Activated naive CD8-positive, alpha-beta T cell treated with anti-CD3 and anti-CD28 coated beads, Interleukin-2, amount 10 ng/mL, durations not matched to agents 7 days and 5 days (primary cell): ENCODE results near the gene NAA20. TPM values are rescaled to one million over a fixed set of nuclear protein-coding genes. Genes with fewer than 3 reads are reported as not detected.

Source experiments
- ATAC-seq: fragments of 150-1000 bp; cut with Tn5 transposase; one replicate; pipeline ENCODE4 v1.10.0; 2021; ENCODE audit warnings: low read depth, moderate library complexity
- POLR2A ChIA-PET: fragments of 350-600 bp; sonication (Branson Sonifier 250); formaldehyde crosslinking; loops from one replicate; lab custom pipeline; 2021; ENCODE audit warnings: antibody characterized with exemption; lab: Charles Lee
- DNase-seq: peaks from one replicate; pipeline ENCODE4 v3.0.0; 2021
- H3K27ac Mint-ChIP-seq: one replicate; pipeline ENCODE4 v1.8.0; 2022; ENCODE audit warnings: mild to moderate bottlenecking, mixed read lengths
- H3K27me3 Mint-ChIP-seq: one replicate; pipeline ENCODE4 v1.8.0; 2022; ENCODE audit warnings: mild to moderate bottlenecking, moderate library complexity, mixed read lengths
- H3K36me3 Mint-ChIP-seq: one replicate; pipeline ENCODE4 v1.8.0; 2021; ENCODE audit warnings: mild to moderate bottlenecking, mixed read lengths
- H3K4me1 Mint-ChIP-seq: one replicate; pipeline ENCODE4 v1.8.0; 2021; ENCODE audit warnings: mixed read lengths
- H3K4me3 Mint-ChIP-seq: one replicate; pipeline ENCODE4 v1.8.0; 2022; ENCODE audit warnings: mild to moderate bottlenecking, moderate library complexity, mixed read lengths
- H3K9me3 Mint-ChIP-seq: one replicate; pipeline ENCODE4 v1.8.0; 2021; ENCODE audit warnings: mixed read lengths
- total RNA-seq, 2 experiments: library from RNA; stranded (reverse); gene quantifications; one replicate each; pipeline ENCODE4 v1.2.3, GENCODE V29; 2021

Gene NAA20
- total RNA-seq, 2 experiments from 2014 or later = 40.1 to 42.7 TPM

DNA sequence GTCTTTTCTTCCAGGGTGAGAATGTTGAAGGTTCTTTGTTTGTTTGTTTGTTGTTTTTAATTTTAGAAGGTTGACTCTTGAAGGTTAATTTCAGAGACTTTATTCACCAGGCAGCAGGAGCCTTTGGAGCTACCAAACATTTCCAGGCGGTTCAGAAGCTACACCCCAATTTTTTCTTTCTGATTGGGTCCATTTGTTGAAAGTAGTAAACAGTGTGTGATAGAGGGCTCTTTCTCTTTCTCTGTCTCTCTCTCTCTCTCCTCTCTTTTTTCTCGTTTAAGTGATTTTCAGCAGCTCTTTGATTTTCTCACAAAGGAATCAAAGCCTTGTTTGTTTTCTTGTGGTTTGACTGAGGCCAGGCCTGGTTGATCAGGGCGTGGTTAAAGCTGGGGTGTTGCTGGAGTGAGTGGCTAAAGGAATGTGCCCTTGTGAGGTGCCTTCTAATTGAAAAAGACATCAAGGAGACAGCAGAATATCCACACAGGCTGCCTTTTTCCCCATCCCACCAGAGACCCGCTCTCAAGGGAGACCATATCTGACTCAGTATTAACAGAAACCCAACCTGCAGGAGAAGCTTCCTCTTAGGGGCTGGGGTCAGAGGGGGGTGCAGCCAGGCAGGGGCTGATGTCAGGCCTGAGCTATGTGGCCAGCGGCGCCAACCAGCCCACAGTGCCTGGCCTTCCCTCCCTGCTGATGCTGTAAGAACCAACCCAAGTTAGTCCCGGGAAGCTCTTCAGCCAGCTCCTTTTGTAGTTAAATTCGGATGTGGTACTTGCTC, 40.4 kb upstream of the NAA20 start:
- POLR2A ChIA-PET = no interaction called here
- Mint-ChIP-seq H3K27ac (no peak overlapping the region), H3K4me1 (peaks cover 2% of the 10 kb centered on the region), H3K4me3 (no peak overlapping the region), H3K27me3 (peaks cover 2% of the 10 kb centered on the region), H3K36me3 (no peaks in the 10 kb centered on the region), H3K9me3 (no peaks in the 10 kb centered on the region)
- DNase-seq = no peak
- no peak for ATAC-seq

DNA sequence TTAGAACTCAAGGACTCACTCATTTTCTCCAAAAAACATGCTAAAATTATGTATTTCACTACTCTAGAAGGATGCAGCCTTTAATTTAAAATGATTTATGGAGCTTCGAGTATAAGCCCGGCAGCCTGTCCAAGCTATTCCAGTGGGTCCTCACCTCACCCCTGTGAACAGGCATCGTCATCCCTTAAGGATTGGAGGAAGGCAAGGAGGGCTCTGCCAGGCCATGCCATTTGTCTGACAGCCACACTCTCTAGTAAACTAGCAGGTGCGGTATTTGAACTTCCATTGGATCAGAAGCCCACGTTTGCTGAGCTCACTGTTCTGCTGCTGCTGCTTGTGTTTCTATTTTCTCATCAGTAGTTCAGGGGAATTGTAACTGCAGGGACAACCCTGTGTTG, 39.8 kb upstream of the NAA20 start:
- no peaks in the 10 kb centered on the region for H3K9me3 Mint-ChIP-seq
- H3K36me3 Mint-ChIP-seq = no peaks in the 10 kb centered on the region
- DNase-seq = no peak
- H3K27me3 Mint-ChIP-seq = peaks cover 2% of the 10 kb centered on the region
- no peak overlapping the region for H3K27ac Mint-ChIP-seq
- POLR2A ChIA-PET = no interaction called here
- ATAC-seq = no peak
- H3K4me3 Mint-ChIP-seq = no peak overlapping the region
- H3K4me1 Mint-ChIP-seq = peaks cover 2% of the 10 kb centered on the region

DNA sequence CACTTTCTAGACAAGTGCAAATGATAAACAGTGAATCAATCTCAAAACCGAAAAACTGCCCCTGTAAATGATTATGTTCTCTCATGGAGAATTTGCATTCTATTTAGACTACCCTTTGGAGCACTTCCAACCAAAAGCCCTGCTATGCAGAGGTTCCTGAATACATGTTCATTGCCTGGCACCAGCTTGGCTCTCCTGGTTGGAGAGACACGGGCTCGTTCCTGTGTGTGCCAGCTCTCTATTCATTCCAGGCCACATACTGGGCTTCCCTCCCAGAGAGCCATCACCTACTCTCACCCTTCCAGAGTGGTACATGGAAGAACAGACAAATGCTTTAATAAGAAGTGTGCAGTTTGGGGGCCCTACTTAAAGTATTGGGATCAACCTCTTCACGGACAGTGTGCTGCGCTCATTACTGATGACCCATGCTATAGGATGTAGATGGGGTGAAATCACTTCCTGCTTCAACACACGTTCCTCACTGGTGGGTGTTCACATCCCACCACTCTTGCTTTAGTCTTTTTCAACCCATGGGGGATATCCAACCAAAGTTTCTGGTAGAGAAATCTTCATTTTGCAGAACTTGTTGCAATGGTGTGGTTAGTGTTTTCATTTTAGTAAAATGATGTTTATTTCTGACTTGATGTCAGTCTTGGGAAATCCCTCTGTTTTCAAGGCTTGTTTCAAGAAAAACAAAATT, 38.5 kb upstream of the NAA20 start:
- Mint-ChIP-seq H3K27me3 (no peaks in the 10 kb centered on the region), H3K9me3 (no peaks in the 10 kb centered on the region), H3K4me1 (peaks cover 2% of the 10 kb centered on the region), H3K36me3 (no peaks in the 10 kb centered on the region), H3K27ac (no peak overlapping the region), H3K4me3 (no peak overlapping the region)
- no peak for DNase-seq
- POLR2A ChIA-PET = no interaction called here
- ATAC-seq = no peak

GRCh38 chr20:19981031-19981451, 36.1 kb upstream of the NAA20 start:
- POLR2A ChIA-PET = no interaction called here
- Mint-ChIP-seq H3K27me3 (no peaks in the 10 kb centered on the region), H3K9me3 (no peaks in the 10 kb centered on the region), H3K27ac (no peak overlapping the region), H3K4me3 (no peak overlapping the region), H3K4me1 (peaks cover 2% of the 10 kb centered on the region), H3K36me3 (no peaks in the 10 kb centered on the region)
- no peak for DNase-seq
- no peak for ATAC-seq

DNA sequence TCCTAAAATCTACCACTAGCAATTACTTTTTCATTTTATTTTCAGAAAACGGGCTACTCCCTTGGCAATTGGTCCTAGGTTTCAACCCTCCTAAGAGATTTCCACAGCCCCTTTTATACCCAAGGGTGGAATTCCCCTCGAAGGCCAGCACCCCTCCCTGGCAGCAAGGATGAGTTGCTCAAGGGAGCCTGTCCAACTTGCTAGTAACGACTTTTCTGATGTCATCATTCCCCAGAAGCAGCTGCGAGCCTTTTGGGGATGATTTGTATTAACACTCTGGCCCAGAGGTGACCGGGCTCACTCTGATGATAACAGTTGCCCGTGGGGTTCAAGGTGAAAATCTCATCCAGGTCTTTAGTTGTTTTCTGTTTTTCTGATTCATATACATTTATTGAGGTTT, 30.7 kb upstream of the NAA20 start:
- ATAC-seq = no peak
- no peaks in the 10 kb centered on the region for H3K36me3 Mint-ChIP-seq
- POLR2A ChIA-PET = no interaction called here

DNA sequence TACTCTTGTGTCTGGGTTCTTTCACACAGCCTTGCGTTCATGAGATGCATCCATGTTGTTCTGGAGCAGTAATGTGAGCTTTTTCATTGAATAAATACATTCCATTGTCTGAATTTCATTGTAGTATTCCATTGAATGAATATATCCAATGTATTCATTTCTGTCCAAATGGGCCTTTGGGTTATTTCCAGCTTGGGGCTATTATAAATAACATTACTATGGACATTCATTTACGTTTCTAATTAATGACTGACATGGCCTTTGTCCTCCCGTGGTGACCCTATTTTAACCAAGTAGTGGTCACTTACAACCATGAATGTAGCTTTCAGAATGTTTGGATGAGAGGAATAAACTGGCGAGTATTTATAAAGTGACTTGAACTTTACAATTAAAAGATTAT, 30.1 kb upstream of the NAA20 start:
- POLR2A ChIA-PET = no interaction called here
- ATAC-seq (no peak), DNase-seq (no peak)
- H3K9me3 Mint-ChIP-seq = no peaks in the 10 kb centered on the region
- peaks cover 2% of the 10 kb centered on the region for H3K27me3 Mint-ChIP-seq
- H3K27ac Mint-ChIP-seq = no peak overlapping the region
- H3K4me3 Mint-ChIP-seq = no peak overlapping the region
- no peaks in the 10 kb centered on the region for H3K36me3 Mint-ChIP-seq
- H3K4me1 Mint-ChIP-seq = no peaks in the 10 kb centered on the region

More for the DNA sequence above, 30.7 kb upstream of the NAA20 start:
- Mint-ChIP-seq H3K27me3 (peaks cover 2% of the 10 kb centered on the region), H3K4me3 (no peak overlapping the region), H3K9me3 (no peaks in the 10 kb centered on the region), H3K4me1 (no peaks in the 10 kb centered on the region), H3K27ac (no peak overlapping the region)
- DNase-seq = no peak

GRCh38 chr20:19990850-19991249, 26.3 kb upstream of the NAA20 start:
- peaks cover 8% of the 10 kb centered on the region for H3K27me3 Mint-ChIP-seq
- POLR2A ChIA-PET = no interaction called here
- H3K36me3 Mint-ChIP-seq = no peaks in the 10 kb centered on the region
- DNase-seq (no peak), ATAC-seq (no peak)
- H3K4me1 Mint-ChIP-seq = no peaks in the 10 kb centered on the region
- no peaks in the 10 kb centered on the region for H3K9me3 Mint-ChIP-seq
- H3K27ac Mint-ChIP-seq = no peak overlapping the region
- no peak overlapping the region for H3K4me3 Mint-ChIP-seq

DNA sequence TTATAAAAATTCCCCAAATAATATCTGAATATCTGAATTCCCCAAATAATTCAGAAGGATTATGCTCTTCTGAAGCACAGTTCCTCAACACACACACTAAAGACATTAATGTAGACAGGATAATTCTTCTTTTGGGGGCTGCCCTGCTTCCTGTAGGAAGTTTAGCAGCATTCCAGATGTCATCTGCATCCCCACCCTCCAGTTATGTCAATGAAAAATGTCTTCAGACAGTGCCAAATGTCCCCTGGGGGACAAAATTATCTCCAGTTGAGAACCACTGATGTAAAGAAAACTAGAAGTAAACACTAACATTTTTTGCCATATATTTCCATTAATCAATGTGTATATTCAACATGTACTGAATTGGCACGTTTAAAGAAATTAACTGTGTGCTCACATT, 25.9 kb upstream of the NAA20 start:
- Mint-ChIP-seq H3K27ac (no peak overlapping the region), H3K4me3 (no peak overlapping the region), H3K36me3 (no peaks in the 10 kb centered on the region), H3K9me3 (no peaks in the 10 kb centered on the region), H3K27me3 (peaks cover 8% of the 10 kb centered on the region), H3K4me1 (no peaks in the 10 kb centered on the region)
- DNase-seq (no peak), ATAC-seq (no peak)
- POLR2A ChIA-PET = no interaction called here

- Mint-ChIP-seq H3K27me3 (peaks cover 8% of the 10 kb centered on the region), H3K36me3 (no peaks in the 10 kb centered on the region), H3K4me1 (no peaks in the 10 kb centered on the region), H3K9me3 (no peaks in the 10 kb centered on the region), H3K27ac (no peak overlapping the region), H3K4me3 (no peak overlapping the region)
- ATAC-seq (no peak), DNase-seq (no peak)
- POLR2A ChIA-PET = no interaction called here
Measured at GRCh38 chr20:19991854-19992253, 25.3 kb upstream of the NAA20 start.

- Mint-ChIP-seq H3K9me3 (no peaks in the 10 kb centered on the region), H3K27me3 (peaks cover 8% of the 10 kb centered on the region), H3K36me3 (no peaks in the 10 kb centered on the region), H3K4me1 (no peaks in the 10 kb centered on the region), H3K4me3 (no peak overlapping the region), H3K27ac (no peak overlapping the region)
- DNase-seq (no peak), ATAC-seq (no peak)
- POLR2A ChIA-PET = no interaction called here
Measured at GRCh38 chr20:19992996-19993908, 23.9 kb upstream of the NAA20 start.

- no peak overlapping the region for H3K4me3 Mint-ChIP-seq
- no peak overlapping the region for H3K27ac Mint-ChIP-seq
- peaks cover 10% of the 10 kb centered on the region for H3K27me3 Mint-ChIP-seq
- ATAC-seq (no peak), DNase-seq (no peak)
- no peaks in the 10 kb centered on the region for H3K9me3 Mint-ChIP-seq
- H3K36me3 Mint-ChIP-seq = no peaks in the 10 kb centered on the region
- no peaks in the 10 kb centered on the region for H3K4me1 Mint-ChIP-seq
- POLR2A ChIA-PET = no interaction called here
Measured at GRCh38 chr20:19993958-19994669, 23.0 kb upstream of the NAA20 start.

DNA sequence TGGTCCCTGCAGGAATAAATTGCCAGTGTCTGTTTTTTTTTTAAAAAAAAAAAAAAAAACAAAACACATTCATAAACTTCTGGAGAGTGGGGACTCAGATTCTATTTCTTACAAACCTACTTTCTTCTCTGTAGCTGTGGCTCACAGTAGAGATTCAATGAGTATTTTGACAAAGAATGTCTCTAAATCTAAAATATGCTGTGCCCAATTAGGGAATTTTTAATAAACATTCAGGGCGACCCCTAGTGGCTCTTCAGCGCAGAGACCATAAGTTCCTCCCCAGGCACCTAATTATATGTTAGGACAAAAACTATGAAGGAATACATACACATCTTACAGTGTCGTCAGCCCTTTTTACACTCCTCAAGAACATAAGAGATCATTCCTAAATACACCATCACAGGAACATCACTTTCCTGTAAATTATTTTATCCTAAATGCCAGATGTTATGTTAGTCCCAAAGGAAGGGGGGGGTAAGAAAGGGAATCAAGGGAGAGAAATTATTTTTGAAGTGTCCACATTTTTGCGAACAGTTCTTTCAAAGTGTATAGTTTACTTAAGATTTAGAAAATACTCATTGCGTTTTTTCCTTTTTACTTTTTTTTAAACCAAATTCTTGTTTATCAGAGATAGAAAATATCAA, 21.8 kb upstream of the NAA20 start:
- Mint-ChIP-seq H3K36me3 (no peaks in the 10 kb centered on the region), H3K4me1 (no peaks in the 10 kb centered on the region), H3K27me3 (peaks cover 10% of the 10 kb centered on the region), H3K27ac (no peak overlapping the region), H3K9me3 (no peaks in the 10 kb centered on the region), H3K4me3 (no peak overlapping the region)
- DNase-seq = no peak
- ATAC-seq = no peak
- POLR2A ChIA-PET = no interaction called here

DNA sequence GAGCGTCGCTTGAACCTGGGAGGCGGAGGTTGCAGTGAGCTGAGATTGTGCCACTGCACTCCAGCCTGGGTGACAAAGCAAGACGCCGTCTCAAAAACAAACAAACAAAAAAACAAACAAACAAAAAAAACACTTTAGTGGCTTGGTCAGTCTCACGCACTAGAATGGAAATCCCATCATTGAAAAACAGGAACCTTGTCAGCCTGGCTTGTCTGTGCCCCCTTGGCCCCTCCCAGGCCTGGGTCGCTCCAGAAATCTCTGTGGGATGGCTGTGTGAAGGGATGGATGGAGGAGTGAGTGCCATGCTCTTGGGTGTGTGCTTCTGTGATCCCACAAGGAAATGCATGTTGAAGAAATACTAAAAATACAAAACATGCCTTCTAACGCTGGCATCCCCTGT, 20.9 kb upstream of the NAA20 start:
- Mint-ChIP-seq H3K4me1 (no peaks in the 10 kb centered on the region), H3K36me3 (no peaks in the 10 kb centered on the region), H3K4me3 (no peak overlapping the region), H3K27ac (no peak overlapping the region), H3K9me3 (no peaks in the 10 kb centered on the region), H3K27me3 (peaks cover 14% of the 10 kb centered on the region)
- DNase-seq (no peak), ATAC-seq (no peak)
- POLR2A ChIA-PET = no interaction called here
